Astrocyte of the spinal cord (primary cell): ENCODE results near the gene RPUSD1.
A peak's percentile ranks its signal among the peaks of the same experiment; 100 is the strongest.

ENCODE experiments used
- DNase-seq: peaks from one replicate; pipeline ENCODE4 v3.0.0; 2011; ENCODE audit warnings: low read depth, low spot score
- H3K4me3 ChIP-seq: 2 replicates; pipeline ENCODE4 v1.5.1; 2011; ENCODE audit warnings: low read depth, mild to moderate bottlenecking, low read length, moderate library complexity
- in situ Hi-C: cut with HindIII; loops from 2 replicates; pipeline ENCODE4 v1.10.0; 2017; ENCODE audit warnings: low sequenced_read_pairs
- TF ChIP-seq, protein P1 (sequence below): IDR thresholded peaks from 2 replicates; pipeline ENCODE4 v1.5.1; 2012; ENCODE audit warnings: low read depth, mild to moderate bottlenecking, low read length, inconsistent platforms

The RPUSD1 gene

DNA sequence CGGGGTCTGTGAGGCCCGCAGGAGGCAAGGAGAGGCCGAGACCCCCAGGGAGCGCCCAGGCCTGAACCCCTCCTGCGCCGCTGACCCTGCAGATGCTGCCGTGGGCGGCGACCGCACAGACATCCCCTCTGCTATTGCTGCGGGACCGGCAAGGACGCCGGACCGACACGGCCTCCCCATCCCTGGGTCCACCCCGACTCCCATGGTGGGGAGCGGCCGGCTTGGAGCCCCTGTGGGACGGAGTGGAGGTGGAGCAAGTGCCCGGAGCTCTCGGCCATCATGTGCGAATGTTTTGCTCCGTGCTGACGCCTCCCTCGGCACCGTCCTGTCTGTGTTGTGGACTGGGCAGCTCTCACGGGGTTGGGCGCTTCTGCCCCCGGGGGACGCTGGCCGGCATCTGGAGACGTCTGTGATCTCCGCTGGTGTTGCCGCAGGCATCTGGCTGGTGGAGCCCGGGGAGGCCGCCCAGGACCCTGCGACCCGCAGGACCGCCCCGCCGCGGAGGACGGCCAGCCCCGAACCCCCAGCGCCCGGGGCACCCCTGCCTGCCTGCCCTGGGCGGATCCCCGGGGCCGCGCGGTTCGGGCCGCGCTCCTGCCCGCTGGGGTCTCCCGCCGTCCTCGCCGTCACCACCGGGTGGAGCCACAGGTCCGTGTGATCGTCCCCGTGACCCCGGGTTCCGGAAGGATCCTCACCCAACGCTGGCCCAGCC lies 25.2 kb upstream of the RPUSD1 start:
- no peak overlapping the region for H3K4me3 ChIP-seq
- in situ Hi-C loops: no loop called here
- DNase-seq: no peak
- TF ChIP-seq, protein P1, sequence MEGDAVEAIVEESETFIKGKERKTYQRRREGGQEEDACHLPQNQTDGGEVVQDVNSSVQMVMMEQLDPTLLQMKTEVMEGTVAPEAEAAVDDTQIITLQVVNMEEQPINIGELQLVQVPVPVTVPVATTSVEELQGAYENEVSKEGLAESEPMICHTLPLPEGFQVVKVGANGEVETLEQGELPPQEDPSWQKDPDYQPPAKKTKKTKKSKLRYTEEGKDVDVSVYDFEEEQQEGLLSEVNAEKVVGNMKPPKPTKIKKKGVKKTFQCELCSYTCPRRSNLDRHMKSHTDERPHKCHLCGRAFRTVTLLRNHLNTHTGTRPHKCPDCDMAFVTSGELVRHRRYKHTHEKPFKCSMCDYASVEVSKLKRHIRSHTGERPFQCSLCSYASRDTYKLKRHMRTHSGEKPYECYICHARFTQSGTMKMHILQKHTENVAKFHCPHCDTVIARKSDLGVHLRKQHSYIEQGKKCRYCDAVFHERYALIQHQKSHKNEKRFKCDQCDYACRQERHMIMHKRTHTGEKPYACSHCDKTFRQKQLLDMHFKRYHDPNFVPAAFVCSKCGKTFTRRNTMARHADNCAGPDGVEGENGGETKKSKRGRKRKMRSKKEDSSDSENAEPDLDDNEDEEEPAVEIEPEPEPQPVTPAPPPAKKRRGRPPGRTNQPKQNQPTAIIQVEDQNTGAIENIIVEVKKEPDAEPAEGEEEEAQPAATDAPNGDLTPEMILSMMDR: peak; percentile 56

DNA sequence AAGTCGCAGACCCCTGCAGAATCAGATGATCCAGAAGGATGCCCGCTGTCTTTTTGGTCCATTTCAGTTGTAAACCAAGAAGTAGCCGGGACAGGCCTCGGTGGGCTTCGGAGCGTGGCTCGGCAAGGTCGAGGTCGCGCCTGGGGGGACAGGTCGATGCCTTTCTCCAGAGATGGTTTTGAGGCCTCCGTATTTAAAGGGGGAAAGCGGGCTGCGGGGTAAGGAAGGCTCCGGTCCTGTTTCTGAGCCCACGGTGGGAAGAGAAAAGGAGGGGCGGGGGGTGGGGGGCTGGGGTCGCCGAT lies 19.9 kb upstream of the RPUSD1 start:
- H3K4me3 ChIP-seq: peak overlapping the region; percentile 60
- in situ Hi-C loops: no loop called here
- no peak for DNase-seq
- TF ChIP-seq, protein P1: no peak

GRCh38 chr16:807347-808084 lies 19.3 kb upstream of the RPUSD1 start:
- H3K4me3 ChIP-seq: peak overlapping the region; percentile 71
- peak; percentile 90 for DNase-seq
- TF ChIP-seq, protein P1: no peak
- in situ Hi-C loops: no loop called here

GRCh38 chr16:805474-805873 lies 17.3 kb upstream of the RPUSD1 start:
- TF ChIP-seq, protein P1: no peak
- no peak for DNase-seq
- in situ Hi-C loops: no loop called here
- no peak overlapping the region for H3K4me3 ChIP-seq

- H3K4me3 ChIP-seq: no peak overlapping the region
- TF ChIP-seq, protein P1: no peak
- in situ Hi-C loops: no loop called here
- no peak for DNase-seq
These were observed 16.2 kb upstream of the RPUSD1 start for GRCh38 chr16:804193-805048.

- DNase-seq: no peak
- in situ Hi-C loops: no loop called here
- TF ChIP-seq, protein P1: no peak
- no peak overlapping the region for H3K4me3 ChIP-seq
These were observed 15.5 kb upstream of the RPUSD1 start for GRCh38 chr16:803754-804080.
